ENCODE data around the gene NAA15.

GRCh38 chr4:139265654-139266053 lies 35.7 kb upstream of the NAA15 start:
- TF ChIP-seq EZH2phosphoT487 (IDR thresholded peaks at IDR 0.05; ENCODE audit: borderline replicate concordance, low read length) (no peak), CTCF (IDR thresholded peaks at IDR 0.05; ENCODE audit: low read depth, low read length, poor library complexity, severe bottlenecking) (no peak)
